Measurements from ENCODE around the gene DMXL1.
"Not testable (repeated sequence)": the region's sequence is repeated elsewhere in the genome, so short reads cannot be mapped to it uniquely, and the experiment has no call there.

The DMXL1 gene

GRCh38 chr5:119129770-119130169, 58.9 kb downstream of the DMXL1 start:
- Histone ChIP-seq H3K27me3 (ENCODE audit: low read depth, low read length) (no peaks in the 10 kb centered on the region), H2AFZ (ENCODE audit: low read depth, low read length) (no peak overlapping the region), H3K9ac (ENCODE audit: low read length) (no peak overlapping the region), H3K79me2 (ENCODE audit: low read length) (no peaks in the 10 kb centered on the region), H4K20me1 (ENCODE audit: insufficient read depth, low read length) (no peaks in the 10 kb centered on the region), H3K4me1 (ENCODE audit: low read length) (no peaks in the 10 kb centered on the region), H3K4me2 (ENCODE audit: low read length) (no peak overlapping the region), H3K36me3 (replicated peaks; ENCODE audit: low read depth, low read length) (peaks cover 23% of the 10 kb centered on the region), H3K27ac (ENCODE audit: low read length) (no peak overlapping the region), H3K4me3 (ENCODE audit: low read length) (no peak overlapping the region), H3K9me3 (ENCODE audit: insufficient read depth, low read length) (no peaks in the 10 kb centered on the region)
- TF ChIP-seq CTCF (IDR thresholded peaks at IDR 0.05; ENCODE audit: low read depth, low read length), result no peak
- TF ChIP-seq EZH2phosphoT487 (IDR thresholded peaks at IDR 0.05; ENCODE audit: low read depth), result no peak

GRCh38 chr5:119131530-119132304, 60.8 kb downstream of the DMXL1 start:
- H3K36me3 ChIP-seq (replicated peaks; ENCODE audit: low read depth, low read length), result peaks cover 36% of the 10 kb centered on the region
- H3K79me2 ChIP-seq (ENCODE audit: low read length), result no peaks in the 10 kb centered on the region
- no peaks in the 10 kb centered on the region for H3K4me1 ChIP-seq (ENCODE audit: low read length)
- no peaks in the 10 kb centered on the region for H3K27me3 ChIP-seq (ENCODE audit: low read depth, low read length)
- H3K4me3 ChIP-seq (ENCODE audit: low read length), result no peak overlapping the region
- H4K20me1 ChIP-seq (ENCODE audit: insufficient read depth, low read length), result no peaks in the 10 kb centered on the region
- H3K9ac ChIP-seq (ENCODE audit: low read length), result no peak overlapping the region
- no peak for TF ChIP-seq EZH2phosphoT487 (IDR thresholded peaks at IDR 0.05; ENCODE audit: low read depth)
- TF ChIP-seq CTCF (IDR thresholded peaks at IDR 0.05; ENCODE audit: low read depth, low read length), result no peak
- H3K9me3 ChIP-seq (ENCODE audit: insufficient read depth, low read length), result no peaks in the 10 kb centered on the region
- H3K27ac ChIP-seq (ENCODE audit: low read length), result no peak overlapping the region
- H3K4me2 ChIP-seq (ENCODE audit: low read length), result no peak overlapping the region
- H2AFZ ChIP-seq (ENCODE audit: low read depth, low read length), result no peak overlapping the region

- H3K4me3 ChIP-seq (ENCODE audit: low read length); H4K20me1 ChIP-seq (ENCODE audit: insufficient read depth, low read length); H3K4me2 ChIP-seq (ENCODE audit: low read length); H3K79me2 ChIP-seq (ENCODE audit: low read length); H3K9me3 ChIP-seq (ENCODE audit: insufficient read depth, low read length); H3K4me1 ChIP-seq (ENCODE audit: low read length); H3K9ac ChIP-seq (ENCODE audit: low read length); H3K27me3 ChIP-seq (ENCODE audit: low read depth, low read length); H3K27ac ChIP-seq (ENCODE audit: low read length); H2AFZ ChIP-seq (ENCODE audit: low read depth, low read length): not testable (repeated sequence)
- peaks cover 41% of the 10 kb centered on the region for H3K36me3 ChIP-seq (replicated peaks; ENCODE audit: low read depth, low read length)
These were observed 64.9 kb downstream of the DMXL1 start for GRCh38 chr5:119135743-119136142.

GRCh38 chr5:119136666-119137318, 65.9 kb downstream of the DMXL1 start:
- Histone ChIP-seq H2AFZ (ENCODE audit: low read depth, low read length) (no peak overlapping the region), H3K27ac (ENCODE audit: low read length) (no peak overlapping the region), H3K9ac (ENCODE audit: low read length) (no peak overlapping the region), H3K27me3 (ENCODE audit: low read depth, low read length) (no peaks in the 10 kb centered on the region), H3K4me3 (ENCODE audit: low read length) (no peak overlapping the region), H3K4me1 (ENCODE audit: low read length) (no peaks in the 10 kb centered on the region), H3K79me2 (ENCODE audit: low read length) (no peaks in the 10 kb centered on the region), H3K9me3 (ENCODE audit: insufficient read depth, low read length) (no peaks in the 10 kb centered on the region), H3K4me2 (ENCODE audit: low read length) (no peak overlapping the region), H4K20me1 (ENCODE audit: insufficient read depth, low read length) (no peaks in the 10 kb centered on the region), H3K36me3 (replicated peaks; ENCODE audit: low read depth, low read length) (peaks cover 41% of the 10 kb centered on the region)
- no peak for TF ChIP-seq CTCF (IDR thresholded peaks at IDR 0.05; ENCODE audit: low read depth, low read length)
- no peak for TF ChIP-seq EZH2phosphoT487 (IDR thresholded peaks at IDR 0.05; ENCODE audit: low read depth)

Measured in OCI-LY3 (cell line).